IPS-NIHi7 (cell line): Measurements from ENCODE around the gene STAT2.
A peak's percentile ranks its signal among the peaks of the same experiment; 100 is the strongest.
"Not testable (repeated sequence)": the region's sequence is repeated elsewhere in the genome, so short reads cannot be mapped to it uniquely, and the experiment has no call there.

Experiments used
- DNase-seq: peaks from one replicate; pipeline ENCODE4 v3.0.0; 2012; ENCODE audit warnings: mixed read lengths; ENCODE audit errors: extremely low spot score

The STAT2 gene

GRCh38 chr12:56362130-56363059, 2.5 kb upstream of the STAT2 start, which contains the start of gene APOF:
Gene APOF (minus strand): TSS chr12:56362857. CDS start chr12:56362745, 112 bp downstream.
- no peak for DNase-seq

GRCh38 chr12:56361487-56362129, 1.7 kb upstream of the STAT2 start:
- no peak for DNase-seq

- no peak for DNase-seq
These were observed 923 bp downstream of the STAT2 start for GRCh38 chr12:56358836-56359532.

GRCh38 chr12:56351325-56351724, 8.6 kb downstream of the STAT2 start:
- no peak for DNase-seq

GRCh38 chr12:56350662-56351061, 9.2 kb downstream of the STAT2 start:
- no peak for DNase-seq

GRCh38 chr12:56348776-56349175, 11.1 kb downstream of the STAT2 start:
- no peak for DNase-seq

- not testable (repeated sequence) for DNase-seq
These were observed 12.7 kb downstream of the STAT2 start for GRCh38 chr12:56347255-56347654.

- DNase-seq: peak; percentile 31
These were observed 13.2 kb downstream of the STAT2 start for GRCh38 chr12:56346675-56347074.

GRCh38 chr12:56342290-56342689, 17.6 kb downstream of the STAT2 start:
- not testable (repeated sequence) for DNase-seq

GRCh38 chr12:56341616-56342015, 18.3 kb downstream of the STAT2 start:
- no peak for DNase-seq

GRCh38 chr12:56339158-56339422, 20.8 kb downstream of the STAT2 start:
- no peak for DNase-seq

GRCh38 chr12:56338308-56339157, 21.4 kb downstream of the STAT2 start, which contains the start of gene IL23A:
Gene IL23A (plus strand): TSS chr12:56338884. CDS start chr12:56339045, 161 bp downstream.
- DNase-seq: peak; percentile 60

- no peak for DNase-seq
These were observed 22.1 kb downstream of the STAT2 start for GRCh38 chr12:56337753-56338251.

GRCh38 chr12:56336361-56337167, 23.3 kb downstream of the STAT2 start:
- no peak for DNase-seq

- DNase-seq: not testable (repeated sequence)
These were observed 24.4 kb downstream of the STAT2 start for GRCh38 chr12:56335527-56335926.

- no peak for DNase-seq
These were observed 25.5 kb downstream of the STAT2 start for GRCh38 chr12:56334490-56334793.

GRCh38 chr12:56333679-56334489, 26.0 kb downstream of the STAT2 start, which contains the start of gene PAN2:
Gene PAN2 (minus strand): TSS chr12:56334000. CDS start chr12:56333094, 906 bp downstream.
- peak; percentile 100 for DNase-seq

GRCh38 chr12:56333197-56333678, 26.7 kb downstream of the STAT2 start:
- DNase-seq: peak; percentile 25

GRCh38 chr12:56332512-56333196, 27.3 kb downstream of the STAT2 start:
- no peak for DNase-seq
